Hepatocyte (in vitro differentiated cells): ENCODE data around the gene ANKRD28.

Experiments used
- EZH2phosphoT487 ChIP-seq: fragments of 200-600 bp; sonication (generic); IDR thresholded peaks from one replicate; pipeline ENCODE4 v1.6.1; 2018; ENCODE audit warnings: antibody characterized with exemption, mild to moderate bottlenecking, low read depth, moderate library complexity; ENCODE audit not compliant: unreplicated experiment, severe bottlenecking
- TF ChIP-seq, protein P1 (sequence below): fragments of 200-600 bp; sonication (generic); IDR thresholded peaks from 2 replicates; pipeline ENCODE4 v1.5.1; 2016; ENCODE audit warnings: antibody characterized with exemption, mild to moderate bottlenecking; ENCODE audit not compliant: poor library complexity

DNA sequence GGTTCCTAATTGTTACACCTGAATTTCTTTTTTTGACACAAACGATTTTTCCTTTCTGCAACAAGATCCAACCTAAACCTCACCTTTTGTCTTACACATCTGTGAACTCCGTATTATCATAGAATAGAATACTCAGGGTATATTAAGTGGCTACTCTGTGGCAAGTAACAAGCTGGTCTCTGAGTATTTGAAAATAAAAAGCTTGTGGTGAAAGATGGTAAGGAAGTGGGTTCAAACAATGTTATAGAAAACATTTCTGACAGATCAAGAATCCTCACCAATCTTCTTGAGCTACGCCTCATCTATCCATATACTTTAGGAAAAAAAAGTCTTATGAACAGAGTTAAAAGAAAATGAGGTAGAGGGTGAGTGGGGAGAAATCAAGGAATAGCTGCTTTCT is 3.5 kb upstream of the ANKRD28 start:
- TF ChIP-seq, protein P1, sequence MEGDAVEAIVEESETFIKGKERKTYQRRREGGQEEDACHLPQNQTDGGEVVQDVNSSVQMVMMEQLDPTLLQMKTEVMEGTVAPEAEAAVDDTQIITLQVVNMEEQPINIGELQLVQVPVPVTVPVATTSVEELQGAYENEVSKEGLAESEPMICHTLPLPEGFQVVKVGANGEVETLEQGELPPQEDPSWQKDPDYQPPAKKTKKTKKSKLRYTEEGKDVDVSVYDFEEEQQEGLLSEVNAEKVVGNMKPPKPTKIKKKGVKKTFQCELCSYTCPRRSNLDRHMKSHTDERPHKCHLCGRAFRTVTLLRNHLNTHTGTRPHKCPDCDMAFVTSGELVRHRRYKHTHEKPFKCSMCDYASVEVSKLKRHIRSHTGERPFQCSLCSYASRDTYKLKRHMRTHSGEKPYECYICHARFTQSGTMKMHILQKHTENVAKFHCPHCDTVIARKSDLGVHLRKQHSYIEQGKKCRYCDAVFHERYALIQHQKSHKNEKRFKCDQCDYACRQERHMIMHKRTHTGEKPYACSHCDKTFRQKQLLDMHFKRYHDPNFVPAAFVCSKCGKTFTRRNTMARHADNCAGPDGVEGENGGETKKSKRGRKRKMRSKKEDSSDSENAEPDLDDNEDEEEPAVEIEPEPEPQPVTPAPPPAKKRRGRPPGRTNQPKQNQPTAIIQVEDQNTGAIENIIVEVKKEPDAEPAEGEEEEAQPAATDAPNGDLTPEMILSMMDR: no peak
- no peak for TF ChIP-seq EZH2phosphoT487
